ENCODE results near the gene PHF21A. TPM values are rescaled to one million over a fixed set of nuclear protein-coding genes. Genes with fewer than 3 reads are reported as not detected.
"Not testable (repeated sequence)": the region's sequence is repeated elsewhere in the genome, so short reads cannot be mapped to it uniquely, and the experiment has no call there.

Gene PHF21A
- total RNA-seq, 4 donors from 2014 or later, result 30.4 to 58.5 (median 49.4) TPM

- Histone ChIP-seq H3K4me1 (peaks cover 0 to 63% (median 24%) of the 10 kb centered on the region in 4 donors), H3K27me3 (no peaks in the 10 kb centered on the region), H3K9me3 (no peaks in the 10 kb centered on the region), H3K4me3 (no peak overlapping the region), H3K27ac (peak overlapping the region in 2 of 4 donors; percentile 96 to 98), H3K36me3 (no peaks in the 10 kb centered on the region)
- DNase-seq (ENCODE audit: low spot score in 2 of 2), result no peak
- TF ChIP-seq POLR2A (IDR thresholded peaks at IDR 0.05) (no peak), EP300 (IDR thresholded peaks at IDR 0.05) (no peak), CTCF (IDR thresholded peaks at IDR 0.05) (no peak)
These were observed 3.4 kb downstream of the PHF21A start for GRCh38 chr11:46117842-46118241.

GRCh38 chr11:46116712-46117037 lies 4.6 kb downstream of the PHF21A start:
- peaks cover 0 to 70% (median 26%) of the 10 kb centered on the region in 4 donors for H3K4me1 ChIP-seq
- H3K27ac ChIP-seq, result peak overlapping the region in 3 of 4 donors; percentile 45 to 73 (median 47)

GRCh38 chr11:46116007-46116711 lies 5.1 kb downstream of the PHF21A start:
- 45 to 58% methylated on average over 3 of the region's 3 CpGs for WGBS, 2 donors
- H3K36me3 ChIP-seq, result no peaks in the 10 kb centered on the region
- H3K27ac ChIP-seq, result peak overlapping the region in 3 of 4 donors; percentile 45 to 73 (median 47)
- no peaks in the 10 kb centered on the region for H3K9me3 ChIP-seq
- no peak overlapping the region for H3K4me3 ChIP-seq
- no peak for DNase-seq (ENCODE audit: low spot score in 2 of 2)
- TF ChIP-seq CTCF (IDR thresholded peaks at IDR 0.05) (no peak), EP300 (IDR thresholded peaks at IDR 0.05) (no peak), POLR2A (IDR thresholded peaks at IDR 0.05) (no peak)
- H3K27me3 ChIP-seq, result no peaks in the 10 kb centered on the region
- H3K4me1 ChIP-seq, result peaks cover 0 to 70% (median 26%) of the 10 kb centered on the region in 4 donors

More at GRCh38 chr11:46116712-46117037, 4.6 kb downstream of the PHF21A start:
- not testable (repeated sequence) for H3K36me3 ChIP-seq; H3K27me3 ChIP-seq; H3K9me3 ChIP-seq; H3K4me3 ChIP-seq; DNase-seq (ENCODE audit: low spot score in 2 of 2)
- WGBS, 2 donors, result 84% methylated on average over 10 of the region's 10 CpGs

DNA sequence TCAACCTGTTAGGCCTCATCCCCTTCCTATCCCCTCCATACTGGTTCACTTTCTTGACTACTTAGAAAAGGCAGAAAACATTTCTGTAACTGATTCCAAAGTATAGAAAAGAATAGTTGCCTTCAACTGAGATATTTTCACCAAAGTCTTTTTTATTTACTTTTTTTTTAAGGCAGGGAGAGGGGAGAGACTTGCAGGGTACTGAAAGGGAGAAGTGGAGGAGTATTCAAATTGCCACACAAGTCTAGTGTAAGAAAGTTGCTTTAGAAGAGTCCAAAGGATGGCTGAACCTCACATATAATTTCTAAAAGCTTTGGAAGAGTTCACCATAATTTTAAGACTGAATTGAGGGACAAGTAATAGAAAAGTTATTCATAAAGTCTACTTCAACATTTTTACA lies 6.3 kb downstream of the PHF21A start:
- no peak for DNase-seq (ENCODE audit: low spot score in 2 of 2)
- H3K4me1 ChIP-seq, result peaks cover 0 to 74% (median 26%) of the 10 kb centered on the region in 4 donors
- H3K27ac ChIP-seq, result peak overlapping the region in 2 of 4 donors; percentile 1 to 14
- H3K4me3 ChIP-seq, result no peak overlapping the region
- TF ChIP-seq POLR2A (IDR thresholded peaks at IDR 0.05), result no peak
- no peak for TF ChIP-seq CTCF (IDR thresholded peaks at IDR 0.05)
- no peak for TF ChIP-seq EP300 (IDR thresholded peaks at IDR 0.05)
- no peaks in the 10 kb centered on the region for H3K9me3 ChIP-seq
- no peaks in the 10 kb centered on the region for H3K36me3 ChIP-seq
- no peaks in the 10 kb centered on the region for H3K27me3 ChIP-seq

DNA sequence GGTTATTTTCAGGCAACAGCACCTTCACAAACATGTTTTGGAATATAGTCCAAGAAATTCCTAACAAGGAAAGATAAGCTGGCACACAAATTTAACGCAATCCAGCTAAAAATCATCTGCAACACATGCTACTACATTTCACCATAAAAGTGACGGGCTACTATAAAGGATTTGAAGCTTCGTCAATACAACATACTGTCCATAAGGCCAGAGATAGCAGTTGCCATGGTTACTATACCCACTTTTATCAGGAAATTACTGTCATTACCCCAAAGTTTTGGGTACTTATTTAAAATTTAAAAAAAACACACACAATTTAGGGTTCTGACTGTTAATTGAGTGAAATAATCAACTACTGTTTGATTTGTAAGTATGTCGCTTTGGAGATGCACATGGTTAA lies 6.9 kb downstream of the PHF21A start:
- WGBS, 2 donors, result 85 to 87% methylated on average over 4 of the region's 4 CpGs
- DNase-seq (ENCODE audit: low spot score in 2 of 2), result no peak
- peak overlapping the region in 2 of 4 donors; percentile 6 to 14 for H3K27ac ChIP-seq
- H3K9me3 ChIP-seq, result no peaks in the 10 kb centered on the region
- no peaks in the 10 kb centered on the region for H3K27me3 ChIP-seq
- H3K36me3 ChIP-seq, result no peaks in the 10 kb centered on the region
- no peak overlapping the region for H3K4me3 ChIP-seq
- TF ChIP-seq POLR2A (IDR thresholded peaks at IDR 0.05) (no peak), CTCF (IDR thresholded peaks at IDR 0.05) (no peak), EP300 (IDR thresholded peaks at IDR 0.05) (no peak)
- peaks cover 0 to 77% (median 26%) of the 10 kb centered on the region in 4 donors for H3K4me1 ChIP-seq
